ENCODE data around the gene RAB1B.
A peak's percentile ranks its signal among the peaks of the same experiment; 100 is the strongest.

The RAB1B gene

DNA sequence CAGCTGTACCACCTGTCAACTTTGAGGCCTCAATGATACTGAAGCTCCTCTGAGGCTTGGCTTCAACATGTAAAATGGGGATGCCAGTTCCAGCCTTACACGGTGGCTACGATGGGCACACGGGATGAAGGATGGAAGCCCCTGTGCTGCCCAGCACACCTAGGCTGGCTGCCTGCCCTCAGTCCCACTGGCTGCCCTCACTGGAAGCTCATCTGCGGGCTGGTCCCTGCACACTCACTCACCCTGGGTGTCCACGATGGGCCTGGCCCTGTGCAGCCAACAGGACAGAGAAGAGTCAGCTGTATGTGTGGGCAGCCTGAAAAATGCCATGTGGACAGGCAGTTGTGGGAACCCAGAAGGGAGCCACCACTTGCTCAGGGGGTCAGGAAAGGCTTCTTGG, 18.3 kb downstream of the RAB1B start:
- Histone ChIP-seq H2AFZ (ENCODE audit: low read depth, low read length) (no peak overlapping the region), H3K27me3 (ENCODE audit: insufficient read depth, low read length, poor library complexity) (no peaks in the 10 kb centered on the region), H4K20me1 (ENCODE audit: insufficient read depth, low read length) (peaks cover 22% of the 10 kb centered on the region), H3K4me1 (ENCODE audit: insufficient read depth, low read length) (peaks cover 46% of the 10 kb centered on the region), H3K36me3 (ENCODE audit: insufficient read depth, low read length) (no peaks in the 10 kb centered on the region), H3K79me2 (ENCODE audit: insufficient read depth, low read length) (peaks cover 14% of the 10 kb centered on the region), H3K4me3 (ENCODE audit: low read depth in 1 of 2, low read length in 2 of 2) (no peak overlapping the region), H3K27ac (ENCODE audit: low read length) (no peak overlapping the region), H3K4me2 (ENCODE audit: insufficient read depth, low read length) (no peak overlapping the region), H3K9me3 (ENCODE audit: insufficient read depth, low read length, severe bottlenecking) (no peaks in the 10 kb centered on the region), H3K9ac (ENCODE audit: low read depth, low read length) (no peak overlapping the region)
- TF ChIP-seq CTCF (IDR thresholded peaks at IDR 0.05; ENCODE audit: borderline replicate concordance, extremely low read depth, low read length, poor library complexity, severe bottlenecking): no peak
- TF ChIP-seq EZH2 (IDR thresholded peaks at IDR 0.05; ENCODE audit: borderline replicate concordance, low read depth, low read length, severe bottlenecking): no peak
- ATAC-seq (ENCODE audit: insufficient read depth, low read depth) (no peak), DNase-seq (no peak)

DNA sequence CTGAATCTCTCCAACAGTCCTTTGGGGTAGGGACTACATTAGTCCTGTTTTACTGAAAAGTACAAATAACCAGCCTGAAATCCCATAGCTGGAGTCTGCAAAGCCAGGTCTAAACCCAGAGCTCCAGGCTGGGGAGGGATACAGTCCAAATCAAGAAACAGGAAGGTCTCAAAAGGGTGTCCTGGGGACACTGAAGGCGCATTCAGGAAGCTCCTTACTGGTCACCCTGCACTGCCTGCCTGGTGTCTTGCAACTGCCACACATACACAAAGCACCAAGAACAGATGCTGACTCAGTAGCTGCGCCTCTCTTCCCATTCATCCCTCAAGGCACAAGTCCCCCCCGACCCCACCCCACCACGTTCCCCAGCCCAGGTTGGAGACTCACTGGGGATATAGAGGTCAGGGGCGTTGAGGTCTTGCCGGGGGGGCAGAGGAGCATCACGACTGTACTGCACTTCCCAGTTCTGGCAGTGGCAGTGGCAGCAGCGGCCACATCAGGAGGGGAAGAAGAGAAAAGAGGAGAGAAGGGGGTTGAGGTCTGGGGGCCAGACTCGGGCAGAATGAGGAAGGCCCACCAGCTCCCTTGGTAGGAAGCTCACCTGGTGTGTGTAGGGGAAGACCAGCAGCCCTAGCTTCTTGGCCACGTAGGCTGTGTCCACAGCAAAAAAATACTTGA, 18.9 kb downstream of the RAB1B start:
- Histone ChIP-seq H2AFZ (ENCODE audit: low read depth, low read length) (no peak overlapping the region), H3K4me2 (ENCODE audit: insufficient read depth, low read length) (peak overlapping the region; percentile 84), H3K4me3 (ENCODE audit: low read depth in 1 of 2, low read length in 2 of 2) (peak overlapping the region in 1 of 2 experiments; percentile 96; a peak in 2 of 4 replicates), H4K20me1 (ENCODE audit: insufficient read depth, low read length) (peaks cover 17% of the 10 kb centered on the region), H3K9ac (ENCODE audit: low read depth, low read length) (peak overlapping the region; percentile 78), H3K79me2 (ENCODE audit: insufficient read depth, low read length) (peaks cover 14% of the 10 kb centered on the region), H3K27ac (ENCODE audit: low read length) (no peak overlapping the region), H3K36me3 (ENCODE audit: insufficient read depth, low read length) (no peaks in the 10 kb centered on the region), H3K9me3 (ENCODE audit: insufficient read depth, low read length, severe bottlenecking) (no peaks in the 10 kb centered on the region), H3K27me3 (ENCODE audit: insufficient read depth, low read length, poor library complexity) (no peaks in the 10 kb centered on the region), H3K4me1 (ENCODE audit: insufficient read depth, low read length) (peaks cover 43% of the 10 kb centered on the region)
- ATAC-seq (ENCODE audit: insufficient read depth, low read depth) (no peak), DNase-seq (no peak)
- TF ChIP-seq EZH2 (IDR thresholded peaks at IDR 0.05; ENCODE audit: borderline replicate concordance, low read depth, low read length, severe bottlenecking) (no peak), CTCF (IDR thresholded peaks at IDR 0.05; ENCODE audit: borderline replicate concordance, extremely low read depth, low read length, poor library complexity, severe bottlenecking) (no peak)

DNA sequence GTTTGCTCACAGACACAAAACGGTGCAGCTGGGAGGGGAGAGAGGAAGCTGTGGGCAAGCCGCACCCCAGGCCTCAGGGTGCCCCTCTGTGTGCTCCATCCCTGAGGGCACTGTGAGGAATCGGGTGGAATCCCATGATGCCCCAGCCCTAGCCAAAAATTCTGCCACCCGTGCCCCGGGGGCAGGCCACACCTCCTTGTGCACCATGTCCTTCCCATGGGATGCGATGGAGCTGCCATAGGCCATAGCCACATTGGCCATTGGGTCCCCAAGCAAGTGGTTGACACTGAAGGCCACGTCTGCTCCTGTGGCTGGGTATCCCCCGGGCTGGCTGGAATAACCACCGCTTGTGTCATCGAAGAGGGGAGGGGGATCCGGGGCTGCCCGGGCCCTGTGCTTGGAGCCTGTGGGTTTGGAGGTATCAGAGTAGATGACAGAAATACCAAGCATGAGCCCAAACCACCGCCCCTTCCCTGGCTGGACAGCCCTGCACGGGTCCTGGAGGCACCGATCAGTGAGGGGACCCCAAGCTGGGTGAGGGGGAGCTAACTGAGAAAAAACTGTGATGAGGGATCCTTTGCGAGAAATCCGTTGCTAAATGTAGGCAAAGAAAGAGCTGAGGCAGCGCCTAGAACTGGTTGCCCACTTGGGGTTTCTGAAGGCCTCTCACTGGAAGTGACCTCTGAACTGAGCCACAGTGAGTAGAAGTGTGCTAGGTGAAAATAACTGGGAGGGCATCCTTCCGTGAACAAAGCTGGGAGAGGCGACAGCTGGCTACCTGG, 19.6 kb downstream of the RAB1B start:
- DNase-seq: no peak
- Histone ChIP-seq H3K27me3 (ENCODE audit: insufficient read depth, low read length, poor library complexity) (no peaks in the 10 kb centered on the region), H3K9ac (ENCODE audit: low read depth, low read length) (peak overlapping the region; percentile 78), H3K27ac (ENCODE audit: low read length) (peak overlapping the region; percentile 73), H3K79me2 (ENCODE audit: insufficient read depth, low read length) (peaks cover 14% of the 10 kb centered on the region), H3K9me3 (ENCODE audit: insufficient read depth, low read length, severe bottlenecking) (no peaks in the 10 kb centered on the region), H3K4me1 (ENCODE audit: insufficient read depth, low read length) (peaks cover 36% of the 10 kb centered on the region), H2AFZ (ENCODE audit: low read depth, low read length) (peak overlapping the region; percentile 88), H3K4me3 (ENCODE audit: low read depth in 1 of 2, low read length in 2 of 2) (peak overlapping the region; percentile 87 to 96; a peak in 3 of 4 replicates), H4K20me1 (ENCODE audit: insufficient read depth, low read length) (peaks cover 12% of the 10 kb centered on the region), H3K36me3 (ENCODE audit: insufficient read depth, low read length) (no peaks in the 10 kb centered on the region), H3K4me2 (ENCODE audit: insufficient read depth, low read length) (peak overlapping the region; percentile 84)
- ATAC-seq (ENCODE audit: insufficient read depth, low read depth): no peak
- TF ChIP-seq EZH2 (IDR thresholded peaks at IDR 0.05; ENCODE audit: borderline replicate concordance, low read depth, low read length, severe bottlenecking) (no peak), CTCF (IDR thresholded peaks at IDR 0.05; ENCODE audit: borderline replicate concordance, extremely low read depth, low read length, poor library complexity, severe bottlenecking) (no peak)

Measured in DND-41 (cell line).